ENCODE measurements around the gene GRID2. TPM values are rescaled to one million over a fixed set of nuclear protein-coding genes. Genes with fewer than 3 reads are reported as not detected.

The GRID2 gene
- total RNA-seq, 2 donors from 2014 or later: 0.28 TPM; not detected in 1

- Histone ChIP-seq H3K27me3 (replicated peaks; ENCODE audit: insufficient read depth) (no peaks in the 10 kb centered on the region), H3K9me3 (no peaks in the 10 kb centered on the region), H3K36me3 (no peaks in the 10 kb centered on the region), H3K4me1 (ENCODE audit: control insufficient read depth in 1 of 2, low read depth in 2 of 2) (no peaks in the 10 kb centered on the region), H3K27ac (no peak overlapping the region), H3K4me3 (no peak overlapping the region)
- no peak for TF ChIP-seq CTCF (IDR thresholded peaks at IDR 0.05)
- DNase-seq (ENCODE audit: low spot score): no peak
- no peak for ATAC-seq (ENCODE audit: insufficient number of reproducible peaks, low FRiP score, low read depth)
These were observed 957.4 kb downstream of the GRID2 start for GRCh38 chr4:93261207-93261606.

- no peaks in the 10 kb centered on the region for H3K4me1 ChIP-seq (ENCODE audit: control insufficient read depth in 1 of 2, low read depth in 2 of 2)
- no peak for DNase-seq (ENCODE audit: low spot score)
- H3K36me3 ChIP-seq: no peaks in the 10 kb centered on the region
- H3K27me3 ChIP-seq (replicated peaks; ENCODE audit: insufficient read depth): no peaks in the 10 kb centered on the region
- TF ChIP-seq CTCF (IDR thresholded peaks at IDR 0.05): no peak
- H3K27ac ChIP-seq: no peak overlapping the region
- H3K4me3 ChIP-seq: no peak overlapping the region
- ATAC-seq (ENCODE audit: insufficient number of reproducible peaks, low FRiP score, low read depth): no peak
- H3K9me3 ChIP-seq: no peaks in the 10 kb centered on the region
These were observed 959.4 kb downstream of the GRID2 start for GRCh38 chr4:93263166-93263565.

GRCh38 chr4:93267747-93268146, 964.0 kb downstream of the GRID2 start:
- Histone ChIP-seq H3K9me3 (no peaks in the 10 kb centered on the region), H3K4me3 (no peak overlapping the region), H3K4me1 (ENCODE audit: control insufficient read depth in 1 of 2, low read depth in 2 of 2) (no peaks in the 10 kb centered on the region), H3K27me3 (replicated peaks; ENCODE audit: insufficient read depth) (no peaks in the 10 kb centered on the region), H3K36me3 (no peaks in the 10 kb centered on the region), H3K27ac (no peak overlapping the region)
- TF ChIP-seq CTCF (IDR thresholded peaks at IDR 0.05): no peak
- DNase-seq (ENCODE audit: low spot score) (no peak), ATAC-seq (ENCODE audit: insufficient number of reproducible peaks, low FRiP score, low read depth) (no peak)

- no peak overlapping the region for H3K27ac ChIP-seq
- no peak for TF ChIP-seq CTCF (IDR thresholded peaks at IDR 0.05)
These were observed 981.6 kb downstream of the GRID2 start for GRCh38 chr4:93285346-93285745.

GRCh38 chr4:93289241-93289640, 985.5 kb downstream of the GRID2 start:
- TF ChIP-seq CTCF (IDR thresholded peaks at IDR 0.05): no peak
- Histone ChIP-seq H3K36me3 (no peaks in the 10 kb centered on the region), H3K27ac (no peak overlapping the region), H3K4me1 (ENCODE audit: control insufficient read depth in 1 of 2, low read depth in 2 of 2) (no peaks in the 10 kb centered on the region), H3K27me3 (replicated peaks; ENCODE audit: insufficient read depth) (peaks cover 5% of the 10 kb centered on the region), H3K9me3 (no peaks in the 10 kb centered on the region), H3K4me3 (no peak overlapping the region)
- ATAC-seq (ENCODE audit: insufficient number of reproducible peaks, low FRiP score, low read depth): no peak
- no peak for DNase-seq (ENCODE audit: low spot score)

More at GRCh38 chr4:93285346-93285745, 981.6 kb downstream of the GRID2 start:
- no peaks in the 10 kb centered on the region for H3K4me1 ChIP-seq (ENCODE audit: control insufficient read depth in 1 of 2, low read depth in 2 of 2)
- no peaks in the 10 kb centered on the region for H3K9me3 ChIP-seq
- no peaks in the 10 kb centered on the region for H3K27me3 ChIP-seq (replicated peaks; ENCODE audit: insufficient read depth)
- no peaks in the 10 kb centered on the region for H3K36me3 ChIP-seq
- DNase-seq (ENCODE audit: low spot score) (no peak), ATAC-seq (ENCODE audit: insufficient number of reproducible peaks, low FRiP score, low read depth) (no peak)
- H3K4me3 ChIP-seq: no peak overlapping the region

Measured in thoracic aorta (tissue), 2 donors.